HepG2 (cell line): ENCODE results near the gene ASPRV1. TPM values are rescaled to one million over a fixed set of nuclear protein-coding genes. Genes with fewer than 3 reads are reported as not detected.

ENCODE experiments used
- ATAC-seq: fragments of 200-7000 bp; cut with Tn5 transposase; 3 replicates; pipeline ENCODE4 v1.9.1; 2020; ENCODE audit warnings: mild to moderate bottlenecking, moderate library complexity
- BruUV-seq: library from RNA; stranded (reverse); fragments of 400-500 nt; replicated peaks from 2 replicates; lab custom pipeline; 2021; lab: Mats Ljungman, UMichigan
- CTCF ChIA-PET: fragments of 300-600 bp; formaldehyde crosslinking; extraction: SDS; loops from one replicate; lab custom pipeline; 2021; ENCODE audit warnings: low total read pairs, inconsistent platforms, low intra/inter-chr PET ratio; lab: Yijun Ruan, JAX
- POLR2A ChIA-PET: fragments of 350-600 bp; sonication (Branson Sonifier 250); formaldehyde crosslinking; loops from one replicate; lab custom pipeline; 2020; ENCODE audit warnings: antibody characterized with exemption, inconsistent platforms; lab: Yijun Ruan, JAX
- DNase-seq: peaks from one replicate; pipeline ENCODE4 v3.0.0-alpha.2; 2015; ENCODE audit warnings: low spot score
- FAIRE-seq: peaks from 3 replicates; lab custom pipeline; 2011; peaks lifted over from hg19 to GRCh38; lab: Jason Lieb, UNC
- H2AFZ ChIP-seq: one replicate; pipeline ENCODE4 v1.6.1; 2011; ENCODE audit warnings: low read length, inconsistent platforms
- H3K27ac ChIP-seq: fragments of 300-600 bp; 3 replicates; pipeline ENCODE4 v1.8.0; 2011; ENCODE audit warnings: mixed run types, mild to moderate bottlenecking, mixed read lengths, low read length, inconsistent platforms; ENCODE audit not compliant: insufficient read depth; ENCODE audit errors: extremely low read length
- H3K27me3 ChIP-seq, 2 experiments: fragments of 200-600 bp in 1 of 2; 2 replicates in 1 of 2; 3 replicates in 1 of 2; pipeline versions ENCODE4 v1.6.0 to v1.8.0; 2011; ENCODE audit warnings: low read length in 2 of 2, mild to moderate bottlenecking in 2 of 2, moderate library complexity in 2 of 2, inconsistent platforms in 1 of 2; ENCODE audit not compliant: insufficient read depth in 2 of 2, control insufficient read depth in 1 of 2
- H3K36me3 ChIP-seq, 2 experiments: fragments of 200-600 bp in 1 of 2; replicated peaks in 1 of 2; 2 replicates in 1 of 2; 3 replicates in 1 of 2; pipeline versions ENCODE4 v1.5.1 to v1.8.0; 2011; ENCODE audit warnings: low read length in 2 of 2, inconsistent platforms in 1 of 2; ENCODE audit not compliant: insufficient read depth in 2 of 2, control insufficient read depth in 1 of 2
- H3K4me1 ChIP-seq: 2 replicates; pipeline ENCODE4 v1.5.1; 2012; ENCODE audit warnings: low read length, inconsistent platforms; ENCODE audit not compliant: insufficient read depth
- H3K4me2 ChIP-seq: 2 replicates; pipeline ENCODE4 v1.6.0; 2011; ENCODE audit warnings: low read depth, low read length, inconsistent platforms
- H3K4me3 ChIP-seq, 3 experiments: fragments of 200-600 bp in 1 of 3; sonication (generic), shearing (Covaris generic) in 1 of 3; replicated peaks in 1 of 3; 2 replicates each; pipeline ENCODE4 v1.5.1; 2011 to 2016; ENCODE audit warnings: low read length in 3 of 3, inconsistent platforms in 2 of 3, low read depth in 2 of 3, mild to moderate bottlenecking in 2 of 3, control low read depth in 1 of 3, mixed read lengths in 1 of 3; ENCODE audit not compliant: insufficient read depth in 1 of 3
- H3K79me2 ChIP-seq: one replicate; pipeline ENCODE4 v1.6.1; 2011; ENCODE audit warnings: low read length, inconsistent platforms; ENCODE audit not compliant: insufficient read depth
- H3K9ac ChIP-seq: 2 replicates; pipeline ENCODE4 v1.6.0; 2011; ENCODE audit warnings: mild to moderate bottlenecking, low read depth, low read length, inconsistent platforms; ENCODE audit not compliant: insufficient read depth
- H3K9me3 ChIP-seq: 2 replicates; pipeline ENCODE4 v1.5.1; 2012; ENCODE audit warnings: mild to moderate bottlenecking, low read length
- H4K20me1 ChIP-seq: 2 replicates; pipeline ENCODE4 v1.6.0; 2011; ENCODE audit warnings: inconsistent platforms, mild to moderate bottlenecking, low read length, moderate library complexity; ENCODE audit not compliant: insufficient read depth
- ARID3A ChIP-seq: IDR thresholded peaks from 2 replicates; pipeline ENCODE4 v1.6.1; 2012; ENCODE audit warnings: low read depth, low read length, improper control_type of control experiment
- CAMTA2 ChIP-seq: sonication (generic); formaldehyde crosslinking; IDR thresholded peaks from 2 replicates; pipeline ENCODE4 v1.4.0; 2020; ENCODE audit warnings: mild to moderate bottlenecking, missing genetic modification reagents, borderline replicate concordance
- FOXA1 ChIP-seq, 2 experiments: fragments of 450-650 bp in 1 of 2; sonication (generic) in 1 of 2; formaldehyde crosslinking in 1 of 2; IDR thresholded peaks; 2 replicates each; pipeline versions ENCODE4 v1.4.0 to v1.6.1; 2016 to 2020; ENCODE audit warnings: missing genetic modification reagents in 1 of 2
- ISL2 ChIP-seq: sonication (generic); formaldehyde crosslinking; IDR thresholded peaks from 2 replicates; pipeline ENCODE4 v1.5.0; 2020; ENCODE audit warnings: missing genetic modification reagents
- NPAS2 ChIP-seq: sonication (generic); formaldehyde crosslinking; IDR thresholded peaks from 2 replicates; pipeline ENCODE4 v1.8.0; 2022; ENCODE audit warnings: mild to moderate bottlenecking, missing genetic modification reagents, borderline replicate concordance
- NR2F1 ChIP-seq, 2 experiments: fragments of 450-650 bp in 1 of 2; formaldehyde crosslinking in 1 of 2; IDR thresholded peaks; 2 replicates each; pipeline versions ENCODE4 v1.5.0 to v1.6.1; 2016 to 2020; ENCODE audit warnings: mild to moderate bottlenecking in 1 of 2, missing compliant biosample characterization in 1 of 2, missing genetic modification reagents in 1 of 2, moderate library complexity in 1 of 2
- ZNF143 ChIP-seq: sonication (generic); formaldehyde crosslinking; IDR thresholded peaks from 2 replicates; pipeline ENCODE4 v1.4.0; 2020; ENCODE audit warnings: missing genetic modification reagents
- ZNF597 ChIP-seq: sonication (generic); formaldehyde crosslinking; IDR thresholded peaks from 2 replicates; pipeline ENCODE4 v1.5.0; 2020; ENCODE audit warnings: missing genetic modification reagents
- ZNF773 ChIP-seq: sonication (generic); formaldehyde crosslinking; IDR thresholded peaks from 2 replicates; pipeline ENCODE4 v1.4.0; 2020; ENCODE audit warnings: missing genetic modification reagents, borderline replicate concordance
- ZNF891 ChIP-seq: sonication (generic); formaldehyde crosslinking; IDR thresholded peaks from 2 replicates; pipeline ENCODE4 v1.5.0; 2020; ENCODE audit warnings: mild to moderate bottlenecking, missing genetic modification reagents
- WGBS: methylation state at CpG from one replicate; pipeline ENCODE4 v1.1.6; 2017; ENCODE audit warnings: low lambda C conversion rate; 5-methylcytosine and 5-hydroxymethylcytosine counted together
- in situ Hi-C: cut with HindIII; loops from 2 replicates; pipeline ENCODE4 v1.10.0; 2017; ENCODE audit warnings: low pct_unique_long_range_greater_than_20kb; ENCODE audit not compliant: extremely low pct_ligation_motif_present
- intact Hi-C: fragments of 100-400 bp; cut with micrococcal nuclease; formaldehyde crosslinking; loops from one replicate; pipeline ENCODE4 v1.10.0; 2022; ENCODE audit not compliant: unreplicated experiment
- polyA plus RNA-seq, 8 experiments: library from polyadenylated mRNA; depleted of rRNA in 3 of 8; stranded (reverse) in 7 of 8; unstranded in 1 of 8; fragments of >200 nt; fragmentation: Illumina TruSeq in 4 of 8; extraction: Trizol in 4 of 8; gene quantifications; 2 replicates each; pipeline versions ENCODE4 v1.2.1 to v1.2.3, GENCODE V29; 2011 to 2016; ENCODE audit warnings: low read depth in 4 of 8, missing spikeins in 1 of 8, mixed read lengths in 1 of 8; ENCODE audit not compliant: insufficient read depth in 1 of 8
- total RNA-seq, 5 experiments: library from RNA; depleted of rRNA; stranded (reverse); fragments of >200 nt; fragmentation: Illumina TruSeq; extraction: Trizol; gene quantifications; 2 replicates each; pipeline ENCODE4 v1.2.3, GENCODE V29; 2016; ENCODE audit warnings: low read depth in 1 of 5

ASPRV1 gene
- total and polyA plus RNA-seq, 2 of the 13 experiments (the other 11 are each of a cell fraction or from before 2014, with no cell fraction given): 0.40 to 0.48 TPM

- 100% methylated on average over 1 of the region's 1 CpG for WGBS
- H3K9me3 ChIP-seq: no peaks in the 10 kb centered on the region
- BruUV-seq: no TSS peak
- intact Hi-C loops: no loop called here
- no peaks in the 10 kb centered on the region for H4K20me1 ChIP-seq
- DNase-seq (no peak), ATAC-seq (no peak), FAIRE-seq (no peak)
- ChIA-PET POLR2A (interaction anchor here (1.0 to 7.5 kb wide), 3 partner anchors 13 to 188 kb away, joined by 3 to 104 read pairs (median 22); partner anchors contain the start of gene MXD1), CTCF (no interaction called here)
- H3K27ac ChIP-seq: no peak overlapping the region
- no peak overlapping the region for H3K4me2 ChIP-seq
- in situ Hi-C loops: no loop called here
- no peaks in the 10 kb centered on the region for H3K79me2 ChIP-seq
- peaks cover 38% of the 10 kb centered on the region for H3K4me1 ChIP-seq
- no peak overlapping the region for H3K4me3 ChIP-seq
- H3K9ac ChIP-seq: no peak overlapping the region
- H2AFZ ChIP-seq: no peak overlapping the region
- TF ChIP-seq ZNF891: no peak
- no peak for TF ChIP-seq ZNF597 (CRISPR knock-in tag)
- TF ChIP-seq CAMTA2 (CRISPR knock-in tag): no peak
- no peak for TF ChIP-seq NR2F1 (CRISPR knock-in tag; IDR thresholded peaks at IDR 0.05)
- TF ChIP-seq ISL2 (CRISPR knock-in tag): no peak
- no peak for TF ChIP-seq NPAS2 (CRISPR knock-in tag)
- no peak for TF ChIP-seq ZNF143 (CRISPR knock-in tag)
- TF ChIP-seq ZNF773: no peak
- no peak for TF ChIP-seq ARID3A
- no peak for TF ChIP-seq FOXA1 (IDR thresholded peaks at IDR 0.05)
- no peak for TF ChIP-seq FOXA1 (CRISPR knock-in tag; IDR thresholded peaks at IDR 0.05)
- no peaks in the 10 kb centered on the region for H3K27me3 ChIP-seq
- H3K36me3 ChIP-seq: peaks cover 15 to 26% of the 10 kb centered on the region in 2 experiments
Measured at GRCh38 chr2:69932596-69932922, 28.9 kb downstream of the ASPRV1 start.
